AG10803 (cell line): Measurements from ENCODE around the gene SMIM27.
A peak's percentile ranks its signal among the peaks of the same experiment; 100 is the strongest.

ENCODE experiments used
- DNase-seq: peaks from one replicate; pipeline ENCODE4 v3.0.0; 2010; ENCODE audit warnings: low read depth
- H3K4me3 ChIP-seq: 2 replicates; pipeline ENCODE4 v1.5.1; 2011; ENCODE audit warnings: mild to moderate bottlenecking, low read length, control low read depth
- TF ChIP-seq, protein P1 (sequence below): conservative IDR thresholded peaks from 2 replicates; pipeline ENCODE4 v1.5.1; 2011; ENCODE audit warnings: mild to moderate bottlenecking, low read length, control low read depth, inconsistent platforms

The SMIM27 gene

DNA sequence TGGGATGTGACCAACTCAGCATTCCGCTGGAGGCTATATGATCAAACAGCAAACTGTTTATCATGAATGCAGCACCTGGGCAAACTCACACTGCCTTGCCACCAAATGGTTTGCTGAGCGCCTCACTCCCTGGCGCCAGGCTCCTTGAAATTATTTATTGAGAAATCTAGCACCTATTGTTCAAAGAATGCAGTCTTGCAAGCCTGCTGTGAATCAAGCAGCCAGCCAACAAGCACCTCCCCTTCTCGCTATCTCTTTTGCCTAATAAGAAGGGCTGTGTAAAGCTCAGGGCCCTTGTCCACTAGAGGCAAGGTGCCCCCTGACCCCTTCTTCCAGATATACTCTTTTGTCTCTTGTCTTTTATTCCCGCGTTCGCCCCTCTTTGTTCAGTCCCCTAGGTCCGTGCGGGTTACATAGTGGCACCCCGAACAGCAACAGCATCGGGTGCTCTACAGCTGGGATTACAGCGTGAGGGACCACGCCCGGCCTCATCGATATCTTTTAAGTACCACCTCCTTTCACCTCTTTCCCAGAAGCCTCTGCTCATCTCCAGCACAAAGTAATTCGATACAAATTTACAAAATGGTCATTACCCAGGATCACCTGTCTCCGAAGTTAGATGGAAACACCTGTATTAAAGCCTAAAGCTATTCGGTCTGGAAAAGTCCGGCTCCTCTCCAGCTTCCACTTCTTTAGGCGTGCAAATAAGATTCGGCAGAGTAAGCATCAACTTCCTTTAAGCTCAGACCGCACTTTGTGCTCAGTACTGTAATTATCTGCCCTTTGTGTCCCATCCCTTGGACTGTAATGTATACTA, 27.0 kb upstream of the SMIM27 start:
- peak; percentile 5 for DNase-seq
- peak overlapping the region; percentile 78 for H3K4me3 ChIP-seq
- TF ChIP-seq, protein P1, sequence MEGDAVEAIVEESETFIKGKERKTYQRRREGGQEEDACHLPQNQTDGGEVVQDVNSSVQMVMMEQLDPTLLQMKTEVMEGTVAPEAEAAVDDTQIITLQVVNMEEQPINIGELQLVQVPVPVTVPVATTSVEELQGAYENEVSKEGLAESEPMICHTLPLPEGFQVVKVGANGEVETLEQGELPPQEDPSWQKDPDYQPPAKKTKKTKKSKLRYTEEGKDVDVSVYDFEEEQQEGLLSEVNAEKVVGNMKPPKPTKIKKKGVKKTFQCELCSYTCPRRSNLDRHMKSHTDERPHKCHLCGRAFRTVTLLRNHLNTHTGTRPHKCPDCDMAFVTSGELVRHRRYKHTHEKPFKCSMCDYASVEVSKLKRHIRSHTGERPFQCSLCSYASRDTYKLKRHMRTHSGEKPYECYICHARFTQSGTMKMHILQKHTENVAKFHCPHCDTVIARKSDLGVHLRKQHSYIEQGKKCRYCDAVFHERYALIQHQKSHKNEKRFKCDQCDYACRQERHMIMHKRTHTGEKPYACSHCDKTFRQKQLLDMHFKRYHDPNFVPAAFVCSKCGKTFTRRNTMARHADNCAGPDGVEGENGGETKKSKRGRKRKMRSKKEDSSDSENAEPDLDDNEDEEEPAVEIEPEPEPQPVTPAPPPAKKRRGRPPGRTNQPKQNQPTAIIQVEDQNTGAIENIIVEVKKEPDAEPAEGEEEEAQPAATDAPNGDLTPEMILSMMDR, result no peak

GRCh38 chr9:32525709-32526030, 26.5 kb upstream of the SMIM27 start:
- no peak for DNase-seq
- peak overlapping the region; percentile 78 for H3K4me3 ChIP-seq

GRCh38 chr9:32526041-32526706, 26.0 kb upstream of the SMIM27 start, which contains the start of gene RIGI:
Gene RIGI (minus strand): TSS chr9:32526196. CDS start chr9:32526166, 30 bp downstream.
- peak within 1 kb of the TSS; percentile 78 for H3K4me3 ChIP-seq
- peak; percentile 87 for DNase-seq
- TF ChIP-seq, protein P1, result peak; percentile 43

More at GRCh38 chr9:32525709-32526030, 26.5 kb upstream of the SMIM27 start:
- TF ChIP-seq, protein P1, result no peak

GRCh38 chr9:32526707-32527048, 25.4 kb upstream of the SMIM27 start:
- DNase-seq, result no peak
- TF ChIP-seq, protein P1, result no peak
- H3K4me3 ChIP-seq, result peak overlapping the region; percentile 78

- H3K4me3 ChIP-seq, result no peak overlapping the region
- no peak for DNase-seq
- TF ChIP-seq, protein P1, result no peak
These were observed 18.8 kb upstream of the SMIM27 start for GRCh38 chr9:32533336-32533735.

DNA sequence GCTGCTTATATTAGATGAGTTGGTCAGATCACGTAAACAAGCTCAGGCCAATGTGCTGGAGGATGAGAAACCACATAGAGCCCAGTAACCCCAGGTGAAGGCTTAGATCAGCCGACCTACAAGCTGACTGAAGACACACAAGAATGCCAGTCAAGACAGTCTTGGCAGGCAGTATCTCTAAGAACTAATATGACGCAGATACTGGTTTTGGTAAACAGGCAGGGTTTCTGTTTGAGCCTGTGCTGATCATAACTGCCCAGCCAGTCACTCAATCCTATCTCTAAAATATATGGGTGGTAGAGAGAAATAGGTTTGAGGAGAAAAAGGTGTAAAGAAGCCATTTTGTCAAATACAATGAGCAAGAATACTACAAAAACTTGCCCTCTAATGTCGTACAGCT, 18.3 kb upstream of the SMIM27 start:
- DNase-seq, result no peak
- H3K4me3 ChIP-seq, result no peak overlapping the region
- TF ChIP-seq, protein P1, result no peak

- H3K4me3 ChIP-seq, result no peak overlapping the region
These were observed 9.1 kb upstream of the SMIM27 start for GRCh38 chr9:32543047-32543446.

More at GRCh38 chr9:32543047-32543446, 9.1 kb upstream of the SMIM27 start:
- no peak for DNase-seq
- TF ChIP-seq, protein P1, result no peak
